Skin of body (tissue), 2 donors: ENCODE results near the gene ACADS. TPM values are rescaled to one million over a fixed set of nuclear protein-coding genes. Genes with fewer than 3 reads are reported as not detected.
"Not testable (repeated sequence)": the region's sequence is repeated elsewhere in the genome, so short reads cannot be mapped to it uniquely, and the experiment has no call there.

ENCODE experiments used
- DNase-seq: peaks from one replicate; lab custom pipeline; 2025; lab: John Stamatoyannopoulos, UW
- total RNA-seq: library from RNA; depleted of rRNA; stranded (reverse); fragments of >200 nt; gene quantifications from one replicate; pipeline ENCODE4 v1.2.3, GENCODE V29; 2014

The ACADS gene
- total RNA-seq, 1 donor from 2014 or later = 12.3 TPM

DNA sequence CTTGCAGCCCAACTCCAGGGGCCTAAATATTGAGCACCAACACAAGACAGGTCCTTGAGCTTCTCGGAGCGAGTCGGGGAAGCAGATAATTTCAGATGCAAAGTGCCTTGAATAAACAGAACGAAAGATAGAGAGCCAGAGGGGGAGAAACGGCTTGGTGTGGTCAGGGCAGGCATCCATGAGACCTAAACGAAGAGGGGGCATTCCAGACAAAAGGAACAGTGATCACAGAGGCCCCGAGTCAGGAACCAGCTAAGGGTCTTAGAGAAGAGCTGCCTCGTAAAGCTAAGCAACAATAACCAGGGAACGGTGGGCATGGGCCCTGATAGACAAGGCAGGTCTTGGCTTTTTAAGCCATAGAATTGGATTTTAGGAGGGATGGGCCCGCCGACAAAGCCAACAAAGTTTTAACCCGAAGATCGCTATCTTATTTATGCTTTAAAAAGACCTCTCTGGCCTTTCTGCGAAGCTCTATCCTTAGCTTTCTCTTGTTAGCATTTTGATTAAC lies 421 bp upstream of the ACADS start:
- no peak for DNase-seq

DNA sequence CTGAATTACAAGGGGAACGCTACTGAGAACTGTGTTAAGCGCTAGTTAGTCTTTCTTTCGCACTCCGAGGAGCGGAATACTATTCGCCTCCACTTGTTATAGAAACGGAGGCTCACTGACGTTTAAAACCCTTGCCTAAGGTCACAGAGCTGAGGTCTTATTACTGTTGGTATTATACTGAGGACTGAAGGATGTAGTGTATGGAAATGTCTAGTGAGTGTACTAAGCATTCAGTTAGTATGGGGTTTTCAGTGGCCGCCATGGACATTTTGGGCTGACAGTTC lies 826 bp downstream of the ACADS start:
- no peak for DNase-seq

DNA sequence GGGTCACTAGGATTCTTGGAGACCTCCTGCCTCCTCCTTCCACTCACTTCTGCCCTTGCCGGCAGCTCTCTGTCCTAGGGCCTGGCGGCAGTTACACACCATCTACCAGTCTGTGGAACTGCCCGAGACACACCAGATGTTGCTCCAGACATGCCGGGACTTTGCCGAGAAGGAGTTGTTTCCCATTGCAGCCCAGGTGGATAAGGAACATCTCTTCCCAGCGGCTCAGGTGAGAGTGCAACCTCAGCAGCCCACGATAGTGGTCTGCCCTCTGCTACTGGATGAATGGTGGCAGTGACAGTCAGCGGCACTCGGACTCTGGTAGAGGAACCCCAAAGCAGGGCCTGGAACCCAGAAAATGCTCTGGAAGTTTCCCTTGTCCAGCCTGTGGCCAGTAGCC lies 1.3 kb downstream of the ACADS start:
- no peak for DNase-seq

DNA sequence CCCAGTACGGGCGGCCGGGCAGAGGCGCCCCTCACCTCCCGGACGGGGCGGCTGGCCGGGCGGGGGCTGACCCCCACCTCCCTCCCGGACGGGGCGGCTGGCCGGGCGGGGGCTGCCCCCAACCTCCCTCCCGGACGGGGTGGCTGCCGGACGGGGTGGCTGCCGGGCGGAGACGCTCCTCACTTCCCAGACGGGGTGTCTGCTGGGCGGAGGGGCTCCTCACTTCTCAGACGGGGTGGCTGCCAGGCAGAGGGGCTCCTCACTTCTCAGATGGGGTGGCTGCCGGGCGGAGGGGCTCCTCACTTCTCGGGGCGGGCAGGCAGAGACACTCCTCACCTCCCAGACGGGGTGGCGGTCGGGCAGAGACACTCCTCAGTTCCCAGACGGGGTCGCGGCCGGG lies 6.6 kb downstream of the ACADS start:
- not testable (repeated sequence) for DNase-seq

DNA sequence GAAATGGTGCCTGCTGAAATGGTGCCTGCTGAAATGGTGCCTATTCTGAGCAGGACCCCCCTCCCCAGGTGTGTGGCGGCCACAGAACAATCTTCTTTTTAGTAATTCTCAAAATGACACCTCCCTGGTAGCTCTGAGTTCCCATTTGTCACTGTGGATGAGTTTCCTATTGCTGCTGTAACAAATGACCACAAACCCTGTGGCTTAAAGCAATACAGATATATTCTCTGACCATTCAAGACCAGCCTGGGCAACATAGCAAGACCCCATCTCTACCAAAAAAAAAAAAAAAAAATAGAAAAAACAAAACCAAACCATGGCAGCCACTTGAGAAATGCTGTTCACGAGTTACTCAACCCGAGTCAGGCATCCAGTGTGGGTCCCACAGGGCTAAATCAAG lies 7.9 kb downstream of the ACADS start:
- no peak for DNase-seq

DNA sequence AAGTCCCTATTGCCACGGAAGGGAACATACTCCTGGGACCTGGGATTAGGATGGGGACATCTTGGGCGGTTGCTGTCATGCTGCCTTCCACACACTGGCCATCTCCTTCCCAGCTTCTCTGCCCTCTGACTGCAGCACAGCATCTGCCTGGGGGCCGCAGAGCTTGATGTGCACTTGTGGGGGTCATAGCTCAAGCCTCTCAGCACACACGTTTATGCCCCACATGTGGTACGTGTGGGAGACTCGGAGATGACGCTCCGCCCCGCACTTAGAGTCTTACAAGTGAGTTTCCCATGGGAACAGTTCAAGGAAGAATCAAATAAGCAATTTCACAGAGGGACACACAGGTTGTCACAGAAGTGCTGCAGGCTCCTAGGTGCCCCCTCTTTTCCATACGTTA lies 8.6 kb downstream of the ACADS start:
- DNase-seq = no peak

DNA sequence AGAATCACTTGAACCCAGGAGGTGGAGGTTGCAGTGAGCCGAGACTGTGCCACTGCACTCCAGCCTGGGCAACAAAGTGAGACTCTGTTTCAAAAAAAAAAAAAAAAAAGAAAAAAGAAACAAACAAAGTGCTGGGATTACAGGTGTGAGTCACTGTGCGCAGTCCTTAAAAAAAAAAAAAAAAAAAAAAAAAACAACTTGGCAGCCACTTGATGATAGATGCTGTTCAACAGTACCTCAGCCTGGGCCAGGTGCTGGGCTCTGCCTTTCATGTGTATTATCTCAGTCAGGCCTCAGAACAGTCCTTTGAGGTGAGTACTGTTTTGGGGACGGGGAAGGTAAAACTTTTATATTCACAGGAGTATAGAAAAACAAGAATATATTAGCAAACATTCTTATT lies 9.6 kb downstream of the ACADS start:
- no peak for DNase-seq

DNA sequence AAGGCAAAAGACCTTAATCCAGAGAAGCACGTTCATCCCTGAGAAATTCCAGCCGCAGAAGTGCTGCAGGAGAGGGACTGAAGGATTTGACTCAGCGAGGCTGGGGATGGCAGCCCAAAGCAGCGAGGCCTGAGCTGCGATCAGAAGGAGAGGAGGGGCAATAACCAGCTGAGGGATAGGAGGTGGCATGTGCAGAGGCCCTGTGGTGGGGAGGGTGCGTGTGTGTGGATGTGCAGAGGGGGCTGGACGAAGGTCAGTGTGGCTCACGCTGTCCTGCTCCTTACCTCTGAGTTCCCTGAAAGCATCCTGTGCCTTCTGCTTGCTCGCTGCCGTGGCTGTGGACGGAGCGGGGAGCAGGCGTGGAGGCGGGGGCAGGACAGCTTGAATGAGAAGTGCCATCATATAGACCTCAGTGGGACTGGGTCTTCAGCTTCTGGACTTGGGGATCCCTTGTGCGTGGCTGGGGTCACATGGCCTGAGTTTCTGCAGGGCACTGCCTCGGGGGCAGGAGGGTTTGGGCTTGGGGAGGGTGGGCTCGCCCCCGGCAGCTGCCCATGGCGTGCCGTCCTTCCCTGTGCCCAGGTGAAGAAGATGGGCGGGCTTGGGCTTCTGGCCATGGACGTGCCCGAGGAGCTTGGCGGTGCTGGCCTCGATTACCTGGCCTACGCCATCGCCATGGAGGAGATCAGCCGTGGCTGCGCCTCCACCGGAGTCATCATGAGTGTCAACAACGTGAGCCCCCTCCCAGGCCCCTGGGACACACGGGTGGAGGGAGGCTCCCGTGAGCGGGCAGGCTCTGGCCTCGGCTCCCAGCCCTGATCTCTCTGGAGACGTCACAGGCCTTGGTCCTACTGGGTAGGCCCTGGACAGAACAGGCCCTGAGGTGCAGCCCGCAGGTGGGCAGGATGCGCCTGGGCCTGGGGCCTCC lies 11.0 kb downstream of the ACADS start:
- DNase-seq = no peak

DNA sequence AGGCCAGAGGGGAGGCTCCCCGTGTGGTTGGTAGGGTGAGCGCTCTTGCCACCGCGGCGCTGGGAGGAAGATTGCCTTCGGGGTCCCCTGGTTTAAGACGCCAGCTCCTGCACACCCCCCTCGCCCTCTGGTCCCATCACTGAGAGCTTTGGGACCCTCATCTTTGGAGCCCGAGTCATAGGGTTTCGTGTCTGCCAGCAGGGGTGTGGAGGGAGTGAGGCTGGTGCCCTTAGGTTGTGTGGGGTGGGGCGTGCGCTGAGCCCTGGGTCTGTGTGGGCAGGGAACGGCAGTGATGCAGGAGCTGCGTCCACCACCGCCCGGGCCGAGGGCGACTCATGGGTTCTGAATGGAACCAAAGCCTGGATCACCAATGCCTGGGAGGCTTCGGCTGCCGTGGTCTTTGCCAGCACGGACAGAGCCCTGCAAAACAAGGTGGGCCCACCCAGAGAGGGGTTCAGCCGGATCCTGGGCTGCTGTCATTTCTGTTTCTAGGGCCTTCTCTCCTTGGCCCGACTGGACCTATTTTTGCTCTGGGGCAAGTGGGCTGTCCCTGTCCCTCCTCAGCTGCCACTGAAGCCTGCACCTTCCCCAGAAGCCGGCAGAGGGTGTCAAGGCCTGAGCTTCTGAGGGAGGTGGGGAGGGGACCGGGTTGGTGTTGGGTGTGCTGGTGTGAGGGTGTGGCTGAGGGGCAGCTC lies 12.1 kb downstream of the ACADS start:
- no peak for DNase-seq

DNA sequence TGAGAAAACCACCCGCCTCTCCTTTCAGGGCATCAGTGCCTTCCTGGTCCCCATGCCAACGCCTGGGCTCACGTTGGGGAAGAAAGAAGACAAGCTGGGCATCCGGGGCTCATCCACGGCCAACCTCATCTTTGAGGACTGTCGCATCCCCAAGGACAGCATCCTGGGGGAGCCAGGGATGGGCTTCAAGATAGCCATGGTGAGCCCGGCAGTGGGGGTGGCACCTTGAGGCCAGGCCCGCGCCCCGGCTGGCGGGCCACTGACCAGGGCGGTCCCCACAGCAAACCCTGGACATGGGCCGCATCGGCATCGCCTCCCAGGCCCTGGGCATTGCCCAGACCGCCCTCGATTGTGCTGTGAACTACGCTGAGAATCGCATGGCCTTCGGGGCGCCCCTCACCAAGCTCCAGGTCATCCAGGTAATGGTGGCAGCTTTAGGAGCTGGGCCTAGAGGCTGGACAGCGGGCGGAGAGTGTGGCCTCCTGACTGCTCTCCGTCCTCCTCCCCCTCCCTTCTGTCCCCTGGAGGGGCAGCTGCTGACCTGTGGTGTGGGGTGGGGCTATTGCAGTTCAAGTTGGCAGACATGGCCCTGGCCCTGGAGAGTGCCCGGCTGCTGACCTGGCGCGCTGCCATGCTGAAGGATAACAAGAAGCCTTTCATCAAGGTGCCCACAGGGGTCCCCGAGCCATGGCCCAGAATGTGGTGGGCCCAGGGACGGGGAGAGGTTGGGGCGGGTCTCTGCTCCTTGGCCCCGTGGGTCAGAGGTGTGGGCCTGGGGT lies 12.8 kb downstream of the ACADS start:
- no peak for DNase-seq

DNA sequence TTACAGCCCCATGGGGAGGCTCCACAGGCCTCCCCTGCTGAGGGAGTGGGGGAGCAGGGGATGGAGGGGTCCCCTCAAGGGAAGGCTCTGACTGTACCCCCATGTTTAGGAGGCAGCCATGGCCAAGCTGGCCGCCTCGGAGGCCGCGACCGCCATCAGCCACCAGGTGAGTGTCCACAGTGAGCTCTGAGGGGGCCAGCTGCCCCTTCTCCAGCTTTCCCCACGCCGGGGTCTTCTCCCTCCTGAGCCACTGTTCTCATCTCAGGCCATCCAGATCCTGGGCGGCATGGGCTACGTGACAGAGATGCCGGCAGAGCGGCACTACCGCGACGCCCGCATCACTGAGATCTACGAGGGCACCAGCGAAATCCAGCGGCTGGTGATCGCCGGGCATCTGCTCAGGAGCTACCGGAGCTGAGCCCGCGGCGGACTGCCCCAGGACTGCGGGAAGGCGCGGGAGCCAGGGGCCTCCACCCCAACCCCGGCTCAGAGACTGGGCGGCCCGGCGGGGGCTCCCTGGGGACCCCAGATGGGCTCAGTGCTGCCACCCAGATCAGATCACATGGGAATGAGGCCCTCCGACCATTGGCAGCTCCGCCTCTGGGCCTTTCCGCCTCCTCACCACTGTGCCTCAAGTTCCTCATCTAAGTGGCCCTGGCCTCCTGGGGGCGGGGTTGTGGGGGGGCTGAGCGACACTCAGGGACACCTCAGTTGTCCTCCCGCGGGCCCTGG lies 13.6 kb downstream of the ACADS start:
- no peak for DNase-seq

DNA sequence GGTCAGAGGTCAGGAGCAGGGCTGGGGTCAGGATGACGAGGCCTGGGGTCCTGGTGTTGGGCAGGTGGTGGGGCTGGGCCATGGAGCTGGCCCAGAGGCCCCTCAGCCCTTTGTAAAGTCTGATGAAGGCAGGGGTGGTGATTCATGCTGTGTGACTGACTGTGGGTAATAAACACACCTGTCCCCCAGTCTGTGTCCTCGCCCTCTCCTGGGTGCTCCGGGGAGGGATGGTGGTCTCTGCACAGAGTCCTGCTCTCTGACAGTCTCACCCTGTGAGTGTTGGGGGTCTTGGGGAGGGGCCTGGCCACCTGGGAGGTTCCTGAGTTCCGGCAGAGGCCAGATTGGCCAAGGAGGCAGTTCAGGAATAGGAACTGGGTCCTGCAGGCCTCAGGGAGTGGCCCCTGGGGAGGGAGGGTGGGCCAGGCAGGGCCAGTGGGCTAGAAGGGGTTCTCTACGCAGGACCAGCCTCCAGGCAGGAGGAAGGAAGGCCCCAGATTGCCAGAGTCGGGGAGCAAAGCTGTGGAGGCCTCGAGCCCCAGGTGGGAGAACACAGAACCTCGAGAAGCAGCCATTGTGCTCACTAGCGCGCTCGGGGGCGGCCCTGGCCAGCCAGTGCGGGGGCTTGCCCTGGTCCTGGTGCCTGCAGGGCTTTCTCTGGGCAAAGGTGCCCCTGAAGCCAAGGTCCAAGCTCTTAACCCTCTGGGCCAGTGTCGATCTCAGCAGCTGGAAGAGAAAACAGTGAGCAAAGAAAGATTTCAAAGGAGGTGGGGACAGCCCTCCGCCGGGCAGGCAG lies 14.4 kb downstream of the ACADS start:
- DNase-seq = no peak

DNA sequence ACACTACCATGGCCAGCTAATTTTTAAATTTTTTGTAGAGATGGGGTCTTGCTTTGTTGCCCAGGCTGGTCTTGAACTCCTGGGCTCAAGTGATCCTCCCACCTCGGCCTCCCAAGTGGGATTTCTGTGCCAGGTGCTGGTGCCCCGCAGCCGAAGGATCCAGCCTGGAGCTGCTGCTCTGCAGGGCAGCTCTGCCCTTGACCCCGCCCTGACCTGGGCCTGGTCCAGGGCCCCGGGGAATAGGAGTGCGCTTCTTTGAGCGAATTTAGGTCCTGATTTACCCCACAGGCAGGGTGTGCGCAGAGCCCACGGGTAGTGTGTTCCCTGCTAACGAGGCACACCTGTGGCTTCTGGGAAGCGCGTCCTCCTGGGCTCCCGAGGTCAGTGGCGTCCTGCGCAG lies 15.2 kb downstream of the ACADS start:
- no peak for DNase-seq

DNA sequence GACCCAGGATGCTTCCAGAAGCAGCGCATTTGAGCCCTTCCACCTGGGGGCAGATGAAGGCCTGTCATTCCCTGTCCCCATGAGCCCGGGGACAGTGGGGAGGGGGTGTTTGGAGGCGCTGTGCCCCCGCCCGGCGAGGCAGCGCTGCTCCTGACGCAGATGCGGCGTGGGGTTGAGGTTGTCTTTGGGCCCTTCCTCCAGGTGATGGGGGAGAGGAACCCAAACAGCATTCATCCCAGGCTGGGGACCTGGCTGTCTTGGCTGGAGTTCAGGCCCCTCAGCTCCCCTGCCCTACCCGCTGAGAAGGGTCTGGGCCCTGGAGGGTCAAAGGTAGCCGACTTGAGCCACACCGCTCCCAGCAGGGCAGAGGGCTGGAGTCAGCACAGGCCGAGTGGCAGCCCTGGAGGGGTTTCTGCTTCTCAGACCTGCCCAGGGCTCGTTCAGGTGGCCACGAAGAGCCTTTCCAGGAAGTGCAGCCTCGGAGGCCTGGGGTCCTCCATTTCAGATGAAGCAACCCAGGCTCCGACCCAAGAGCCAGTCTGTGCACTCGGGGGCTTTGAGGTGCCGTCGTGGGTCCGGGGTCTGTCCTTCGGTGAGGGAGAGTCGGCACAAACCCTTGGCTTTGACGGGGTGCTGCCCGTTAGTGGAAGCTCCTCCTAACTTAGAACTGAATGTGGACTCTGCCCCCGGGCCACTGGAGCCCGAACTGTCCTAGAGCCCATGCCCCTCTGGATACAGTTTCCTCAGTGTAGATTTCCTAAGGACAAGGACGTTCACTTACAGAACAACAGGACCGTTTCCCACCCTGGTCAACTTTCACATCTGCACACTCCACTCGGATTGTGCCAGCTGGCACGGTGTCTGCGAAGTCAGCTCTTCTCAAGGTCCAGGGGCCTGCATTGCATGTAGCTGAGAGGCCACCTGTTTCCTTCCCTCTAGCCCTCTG lies 16.1 kb downstream of the ACADS start:
- peak; percentile 9 for DNase-seq

DNA sequence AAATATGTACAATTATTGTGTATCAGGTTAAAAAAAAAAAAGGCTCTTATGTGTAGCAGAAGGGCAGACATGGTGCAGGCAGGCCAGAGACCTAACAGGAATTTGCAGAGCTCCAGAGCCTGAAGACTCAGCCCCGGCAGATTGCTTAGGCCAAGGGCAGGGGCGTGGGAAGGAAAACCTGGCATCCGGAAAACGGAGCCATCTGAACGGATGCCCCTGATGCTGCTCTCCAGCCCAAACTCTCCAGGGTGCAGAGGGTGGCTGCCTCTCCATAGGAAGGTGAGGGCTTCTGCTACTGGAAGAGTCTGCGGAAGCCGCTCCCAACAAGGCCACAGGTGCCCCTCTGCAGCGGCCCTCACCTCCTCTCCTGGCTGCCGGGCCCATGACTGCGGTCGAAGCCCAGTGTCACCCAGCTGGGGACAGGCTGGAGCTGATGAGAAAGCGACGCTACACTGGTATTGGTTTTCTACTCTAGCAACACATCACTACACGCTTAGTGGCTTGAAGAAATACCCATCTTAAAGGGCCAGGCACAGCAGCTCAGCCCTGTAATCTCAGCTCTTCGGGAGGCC lies 19.4 kb downstream of the ACADS start:
- no peak for DNase-seq

DNA sequence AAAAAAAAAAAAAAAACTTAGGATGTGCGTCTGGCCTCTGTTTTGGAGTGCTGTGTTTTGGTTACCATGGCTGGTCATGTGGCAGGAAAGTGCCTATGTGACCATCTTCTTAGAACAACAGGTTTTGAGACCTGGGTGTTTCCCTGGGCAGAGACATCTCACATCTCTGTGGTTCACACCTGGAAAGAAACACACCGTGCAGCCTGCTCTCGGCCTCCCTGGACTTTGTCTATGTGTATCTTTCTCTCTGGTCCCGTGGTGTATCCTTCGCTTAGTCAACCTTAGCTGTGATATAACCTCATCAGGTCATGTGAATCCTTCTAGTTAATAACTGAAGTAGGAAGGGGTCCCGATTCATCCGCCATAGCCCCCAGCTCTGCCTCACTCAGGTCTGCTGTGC lies 22.6 kb downstream of the ACADS start:
- DNase-seq = no peak

DNA sequence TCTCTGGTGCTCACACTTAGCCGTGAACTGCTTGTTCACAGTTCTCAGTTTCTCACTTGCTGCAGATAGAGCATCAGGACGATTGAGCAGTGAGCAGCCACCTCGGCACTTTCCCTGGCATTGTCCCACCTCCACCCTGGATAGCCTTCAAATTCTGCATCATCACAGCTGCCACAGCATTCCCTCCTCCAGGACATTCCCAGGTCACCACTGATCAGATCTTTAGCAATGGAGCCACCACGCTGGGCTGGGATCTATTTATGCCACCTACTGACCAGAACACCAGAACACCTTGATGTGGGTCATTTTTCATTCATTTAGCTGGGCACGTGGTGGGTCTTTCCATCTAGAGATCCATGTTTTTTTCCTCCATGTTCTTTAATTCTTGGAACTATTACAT lies 23.6 kb downstream of the ACADS start:
- no peak for DNase-seq

DNA sequence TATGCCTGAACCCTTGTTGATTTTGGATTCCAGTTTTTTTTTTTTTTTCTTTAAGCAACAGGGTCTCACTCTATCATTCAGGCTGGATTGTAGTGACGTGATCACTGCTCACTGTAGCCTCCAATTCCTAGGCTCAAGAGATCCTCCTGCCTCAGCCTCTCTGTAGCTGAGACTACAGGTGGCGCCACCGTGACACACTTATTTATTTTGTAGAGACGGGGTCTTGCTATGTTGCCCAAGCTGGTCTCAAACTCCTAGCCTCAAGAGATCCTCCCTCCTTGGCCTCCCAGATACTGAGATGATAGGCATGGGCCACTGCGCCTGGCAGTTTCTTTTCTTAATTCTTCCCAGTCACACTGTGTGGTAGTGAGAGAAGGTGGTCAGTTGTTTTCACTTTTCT lies 25.2 kb downstream of the ACADS start:
- DNase-seq = no peak

DNA sequence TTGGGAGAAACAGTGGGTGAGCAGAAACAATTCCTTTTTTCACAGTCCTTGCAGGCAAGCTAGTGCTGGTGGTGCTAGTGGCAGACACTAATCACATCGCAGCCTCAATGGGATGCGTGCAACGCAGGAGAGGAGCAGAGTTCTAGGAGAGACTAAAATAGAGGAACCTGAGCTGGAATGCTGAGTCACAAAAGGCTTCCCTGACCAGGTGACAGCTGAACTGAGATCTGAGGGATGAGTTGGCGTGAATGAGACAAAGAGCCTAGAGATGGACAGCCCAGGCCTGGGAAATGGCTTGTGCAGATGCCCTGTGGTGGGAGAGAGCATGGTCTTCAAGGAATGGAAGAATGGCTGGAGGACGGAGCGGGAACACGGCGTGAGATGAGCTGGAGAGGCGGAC lies 25.8 kb downstream of the ACADS start:
- no peak for DNase-seq
